Breast epithelium (tissue), 3 donors: ENCODE results near the gene HTR1E.

Source experiments
- CTCF ChIP-seq, 3 donors: fragments of 450-650 bp; IDR thresholded peaks; one replicate each; pipeline ENCODE4 v1.5.1; 2016 to 2017; ENCODE audit warnings: antibody characterized with exemption in 3 of 3, mild to moderate bottlenecking in 3 of 3, moderate library complexity in 3 of 3
- POLR2AphosphoS5 ChIP-seq, 3 donors: sonication (generic); formaldehyde crosslinking; IDR thresholded peaks; one replicate each; pipeline ENCODE4 v1.6.1; 2017; ENCODE audit warnings: antibody characterized with exemption in 3 of 3

- no peak for TF ChIP-seq CTCF (IDR thresholded peaks at IDR 0.05)
- no peak for TF ChIP-seq POLR2AphosphoS5 (IDR thresholded peaks at IDR 0.05)
Observed at GRCh38 chr6:87016772-87017171, 79.4 kb downstream of the HTR1E start.
